ENCODE results near the gene APOBEC3H. TPM values are rescaled to one million over a fixed set of nuclear protein-coding genes. Genes with fewer than 3 reads are reported as not detected.
"Not testable (repeated sequence)": the region's sequence is repeated elsewhere in the genome, so short reads cannot be mapped to it uniquely, and the experiment has no call there.

The APOBEC3H gene
- total and polyA plus RNA-seq, 4 donors: 0.41 TPM; not detected in 3

- Histone ChIP-seq H3K27ac (ENCODE audit: low read depth, low read length) (no peak overlapping the region), H3K27me3 (ENCODE audit: control insufficient read depth, insufficient read depth, low read length) (peaks cover 2% of the 10 kb centered on the region), H3K4me3 (ENCODE audit: low read depth, low read length) (no peak overlapping the region), H3K9me3 (ENCODE audit: control insufficient read depth, insufficient read depth, low read length) (no peaks in the 10 kb centered on the region), H3K36me3 (ENCODE audit: control insufficient read depth, insufficient read depth, low read length) (no peaks in the 10 kb centered on the region), H3K4me1 (ENCODE audit: control insufficient read depth, insufficient read depth, low read length) (no peaks in the 10 kb centered on the region)
- DNase-seq (ENCODE audit: low read depth in 4 of 6, low spot score in 6 of 6): no peak
- WGBS (ENCODE audit: insufficient coverage): 88% methylated on average over 6 of the region's 7 CpGs
These were observed 26.9 kb upstream of the APOBEC3H start for GRCh38 chr22:39070186-39070585.

GRCh38 chr22:39072581-39072981 is 24.5 kb upstream of the APOBEC3H start:
- H3K9me3 ChIP-seq (ENCODE audit: control insufficient read depth, insufficient read depth, low read length); DNase-seq (ENCODE audit: low read depth in 4 of 6, low spot score in 6 of 6); H3K4me3 ChIP-seq (ENCODE audit: low read depth, low read length); H3K27ac ChIP-seq (ENCODE audit: low read depth, low read length); H3K36me3 ChIP-seq (ENCODE audit: control insufficient read depth, insufficient read depth, low read length); H3K27me3 ChIP-seq (ENCODE audit: control insufficient read depth, insufficient read depth, low read length); H3K4me1 ChIP-seq (ENCODE audit: control insufficient read depth, insufficient read depth, low read length): not testable (repeated sequence)
- WGBS (ENCODE audit: insufficient coverage): 89% methylated on average over 6 of the region's 7 CpGs

DNA sequence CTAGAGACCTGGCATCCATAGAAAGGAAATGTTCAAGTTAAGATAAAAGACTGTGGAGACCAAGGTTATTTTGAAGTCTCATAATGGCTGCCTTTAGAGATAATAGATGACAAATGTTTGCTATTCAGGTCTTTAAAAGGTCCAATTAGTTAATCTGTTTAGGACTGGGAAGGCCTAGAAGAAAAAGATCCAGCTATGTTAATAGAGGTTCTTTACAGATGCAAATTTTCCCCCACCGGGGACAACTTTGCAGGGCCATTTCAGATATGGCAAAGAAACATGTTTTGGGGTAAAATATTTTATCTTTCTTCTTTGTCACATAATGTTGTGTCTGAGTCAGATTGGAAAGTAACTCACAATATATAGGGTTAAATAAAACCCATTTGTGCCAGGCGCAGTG is 23.1 kb upstream of the APOBEC3H start:
- no peak overlapping the region for H3K27ac ChIP-seq (ENCODE audit: low read depth, low read length)
- H3K4me1 ChIP-seq (ENCODE audit: control insufficient read depth, insufficient read depth, low read length): peaks cover 6% of the 10 kb centered on the region
- H3K27me3 ChIP-seq (ENCODE audit: control insufficient read depth, insufficient read depth, low read length): peaks cover 2% of the 10 kb centered on the region
- H3K4me3 ChIP-seq (ENCODE audit: low read depth, low read length): no peak overlapping the region
- H3K36me3 ChIP-seq (ENCODE audit: control insufficient read depth, insufficient read depth, low read length): no peaks in the 10 kb centered on the region
- peak in 1 of 6 donors; percentile 13 for DNase-seq (ENCODE audit: low read depth in 4 of 6, low spot score in 6 of 6)
- H3K9me3 ChIP-seq (ENCODE audit: control insufficient read depth, insufficient read depth, low read length): no peaks in the 10 kb centered on the region
- WGBS (ENCODE audit: insufficient coverage): no CpG with 5 or more reads among the region's 2 CpGs

DNA sequence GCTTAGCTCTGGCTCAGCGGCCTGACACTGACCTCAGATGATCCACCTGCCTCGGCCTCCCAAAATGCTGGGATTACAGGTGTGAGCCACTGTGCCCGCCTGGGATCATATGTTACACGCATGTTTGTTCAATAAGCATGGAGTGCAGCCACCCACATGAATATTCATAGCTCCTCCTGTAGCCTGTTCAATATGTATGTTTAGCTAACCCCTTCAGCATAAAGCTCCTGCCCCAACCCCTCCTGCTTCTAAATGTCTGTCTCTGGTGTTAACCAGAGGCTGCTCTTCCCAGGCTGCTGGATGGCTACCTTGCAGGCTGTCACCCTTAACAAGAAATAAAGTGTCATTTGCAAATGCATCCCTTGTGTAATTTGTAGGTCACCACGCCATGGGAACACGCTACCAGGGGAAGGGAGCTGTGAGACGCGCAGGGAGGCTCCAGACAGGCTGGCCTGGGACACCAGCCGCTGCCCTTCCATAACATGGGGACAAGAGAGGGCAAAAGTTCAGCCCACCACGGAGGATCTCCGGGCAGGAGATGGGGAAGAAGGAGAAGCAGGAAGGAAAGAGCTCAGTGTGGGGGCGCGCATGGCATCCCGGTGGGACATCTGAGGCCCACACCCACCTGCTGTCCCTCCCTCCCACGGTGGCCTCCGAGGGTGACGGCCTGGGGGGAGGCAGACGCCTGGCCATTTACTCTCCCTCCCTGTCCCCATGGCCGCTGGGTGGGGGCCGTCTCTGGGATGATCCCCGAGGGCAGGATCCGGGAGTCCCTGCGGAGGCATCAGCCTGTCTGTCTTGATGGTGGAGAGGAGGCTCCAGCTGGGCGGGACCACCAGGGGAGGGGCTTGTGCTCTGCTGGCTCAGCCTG is 20.7 kb upstream of the APOBEC3H start:
- not testable (repeated sequence) for H3K4me3 ChIP-seq (ENCODE audit: low read depth, low read length); H3K4me1 ChIP-seq (ENCODE audit: control insufficient read depth, insufficient read depth, low read length); H3K9me3 ChIP-seq (ENCODE audit: control insufficient read depth, insufficient read depth, low read length); H3K27ac ChIP-seq (ENCODE audit: low read depth, low read length); H3K27me3 ChIP-seq (ENCODE audit: control insufficient read depth, insufficient read depth, low read length); DNase-seq (ENCODE audit: low read depth in 4 of 6, low spot score in 6 of 6); H3K36me3 ChIP-seq (ENCODE audit: control insufficient read depth, insufficient read depth, low read length)
- 45% methylated on average over 9 of the region's 24 CpGs for WGBS (ENCODE audit: insufficient coverage)

DNA sequence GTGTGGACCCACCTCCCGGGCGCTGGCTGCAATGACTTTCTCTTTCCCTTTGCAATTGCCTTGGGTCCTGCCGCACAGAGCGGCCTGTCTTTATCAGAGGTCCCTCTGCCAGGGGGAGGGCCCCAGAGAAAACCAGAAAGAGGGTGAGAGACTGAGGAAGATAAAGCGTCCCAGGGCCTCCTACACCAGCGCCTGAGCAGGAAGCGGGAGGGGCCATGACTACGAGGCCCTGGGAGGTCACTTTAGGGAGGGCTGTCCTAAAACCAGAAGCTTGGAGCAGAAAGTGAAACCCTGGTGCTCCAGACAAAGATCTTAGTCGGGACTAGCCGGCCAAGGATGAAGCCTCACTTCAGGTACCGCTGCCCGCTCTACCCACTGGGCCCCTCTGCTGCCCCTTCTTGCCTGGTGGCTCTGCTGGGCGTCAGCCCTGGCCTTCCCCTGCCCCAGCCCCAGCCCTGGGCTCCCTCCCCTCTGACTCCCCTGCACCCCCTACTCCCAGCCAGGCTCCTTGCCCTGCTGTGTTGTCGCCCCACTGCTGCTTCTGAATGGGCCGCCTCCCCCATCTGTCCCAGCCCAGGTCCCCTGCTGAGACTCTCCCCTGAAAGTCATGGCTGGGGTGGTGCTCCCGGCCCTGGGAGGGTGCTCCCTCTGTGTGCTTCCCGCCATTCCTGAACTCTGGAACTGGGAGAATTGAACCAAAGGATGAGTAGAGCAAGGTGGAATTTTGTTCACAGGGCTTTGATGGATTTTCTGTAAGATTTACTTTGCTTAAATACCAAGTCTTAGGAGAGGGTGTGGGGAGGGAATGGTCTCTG is 19.8 kb upstream of the APOBEC3H start, which contains the start of gene APOBEC3G:
TSS of gene APOBEC3G (plus strand) at position 250 of the 815 bp plus-strand sequence. CDS start at position 337, 87 bp downstream.
- WGBS (ENCODE audit: insufficient coverage): 32% methylated on average over 10 of the region's 17 CpGs
- not testable (repeated sequence) for H3K36me3 ChIP-seq (ENCODE audit: control insufficient read depth, insufficient read depth, low read length); H3K4me1 ChIP-seq (ENCODE audit: control insufficient read depth, insufficient read depth, low read length); H3K27me3 ChIP-seq (ENCODE audit: control insufficient read depth, insufficient read depth, low read length); H3K9me3 ChIP-seq (ENCODE audit: control insufficient read depth, insufficient read depth, low read length); H3K27ac ChIP-seq (ENCODE audit: low read depth, low read length); DNase-seq (ENCODE audit: low read depth in 4 of 6, low spot score in 6 of 6)
- H3K4me3 ChIP-seq (ENCODE audit: low read depth, low read length): peak within 1 kb of the TSS; percentile 27

DNA sequence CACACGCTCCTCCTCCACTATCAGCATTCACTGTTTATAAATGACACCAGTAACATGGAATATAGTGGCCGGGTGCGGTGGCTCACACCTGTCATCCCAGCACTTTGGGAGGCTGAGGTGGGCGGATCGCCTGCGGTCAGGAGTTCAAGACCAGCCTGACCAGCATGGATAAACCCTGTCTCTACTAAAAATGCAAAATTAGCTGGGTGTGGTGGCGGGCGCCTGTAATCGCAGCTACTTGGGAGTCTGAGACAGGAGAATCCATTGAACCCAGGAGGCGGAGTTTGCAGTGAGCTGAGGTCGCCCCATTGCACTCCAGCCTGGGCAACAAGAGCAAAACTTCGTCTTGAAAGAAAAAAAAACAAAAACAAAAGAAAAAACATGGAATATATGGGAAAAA is 19.1 kb upstream of the APOBEC3H start:
- not testable (repeated sequence) for H3K9me3 ChIP-seq (ENCODE audit: control insufficient read depth, insufficient read depth, low read length); H3K27me3 ChIP-seq (ENCODE audit: control insufficient read depth, insufficient read depth, low read length); H3K36me3 ChIP-seq (ENCODE audit: control insufficient read depth, insufficient read depth, low read length); H3K27ac ChIP-seq (ENCODE audit: low read depth, low read length); DNase-seq (ENCODE audit: low read depth in 4 of 6, low spot score in 6 of 6); H3K4me1 ChIP-seq (ENCODE audit: control insufficient read depth, insufficient read depth, low read length); H3K4me3 ChIP-seq (ENCODE audit: low read depth, low read length)
- WGBS (ENCODE audit: insufficient coverage): 86% methylated on average over 10 of the region's 12 CpGs

DNA sequence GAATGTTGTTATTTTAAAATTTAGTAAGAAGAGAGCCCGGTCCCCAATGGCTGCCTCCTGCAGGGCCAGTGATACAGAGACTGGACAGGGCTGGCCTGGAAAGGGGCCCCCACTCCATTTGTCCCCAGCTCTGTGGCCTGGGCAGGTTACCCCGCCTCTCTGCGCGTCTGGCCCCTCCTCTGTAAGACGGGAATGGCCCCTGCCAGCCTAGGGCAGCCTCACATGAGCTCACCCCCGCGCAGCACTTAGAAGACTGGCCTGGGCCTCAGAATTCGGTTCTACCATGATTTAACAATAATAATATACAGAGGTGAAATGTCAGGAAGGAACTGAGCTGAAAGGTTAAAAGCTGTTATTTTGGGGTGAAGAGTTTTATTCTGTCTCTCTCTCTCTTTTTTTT is 18.7 kb upstream of the APOBEC3H start:
- no peak for DNase-seq (ENCODE audit: low read depth in 4 of 6, low spot score in 6 of 6)
- Histone ChIP-seq H3K36me3 (ENCODE audit: control insufficient read depth, insufficient read depth, low read length) (no peaks in the 10 kb centered on the region), H3K9me3 (ENCODE audit: control insufficient read depth, insufficient read depth, low read length) (no peaks in the 10 kb centered on the region), H3K4me1 (ENCODE audit: control insufficient read depth, insufficient read depth, low read length) (peaks cover 9% of the 10 kb centered on the region), H3K4me3 (ENCODE audit: low read depth, low read length) (no peak overlapping the region), H3K27ac (ENCODE audit: low read depth, low read length) (no peak overlapping the region), H3K27me3 (ENCODE audit: control insufficient read depth, insufficient read depth, low read length) (no peaks in the 10 kb centered on the region)
- 100% methylated on average over 1 of the region's 8 CpGs for WGBS (ENCODE audit: insufficient coverage)

DNA sequence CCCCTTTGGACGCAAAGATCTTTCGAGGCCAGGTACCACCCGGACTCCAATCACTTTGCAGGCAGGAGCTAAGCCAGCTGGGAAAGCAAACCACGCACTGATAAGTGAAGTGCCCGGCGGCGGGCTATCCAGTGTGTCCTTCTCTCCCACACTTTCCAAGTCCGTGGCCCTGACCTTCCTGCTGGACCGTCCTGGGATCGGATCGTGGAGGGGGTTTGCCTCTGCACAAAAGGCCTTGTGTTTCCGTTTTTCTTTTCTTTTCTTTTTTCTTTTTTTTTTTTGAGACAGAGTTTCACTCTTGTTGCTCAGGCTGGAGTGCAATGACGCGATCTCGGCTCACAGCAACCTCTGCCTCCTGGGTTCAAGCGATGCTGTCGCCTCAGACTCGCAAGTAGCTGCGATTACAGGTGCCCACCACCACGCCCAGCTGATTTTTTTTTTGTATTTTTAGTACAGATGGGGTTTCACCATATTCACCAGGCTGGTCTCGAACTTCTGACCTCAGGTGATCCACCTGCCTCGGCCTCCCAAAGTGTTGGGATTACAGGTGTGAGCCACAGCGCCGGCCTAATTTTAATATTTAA is 17.9 kb upstream of the APOBEC3H start:
- H3K9me3 ChIP-seq (ENCODE audit: control insufficient read depth, insufficient read depth, low read length); DNase-seq (ENCODE audit: low read depth in 4 of 6, low spot score in 6 of 6); H3K27ac ChIP-seq (ENCODE audit: low read depth, low read length); H3K36me3 ChIP-seq (ENCODE audit: control insufficient read depth, insufficient read depth, low read length); H3K4me1 ChIP-seq (ENCODE audit: control insufficient read depth, insufficient read depth, low read length); H3K27me3 ChIP-seq (ENCODE audit: control insufficient read depth, insufficient read depth, low read length); H3K4me3 ChIP-seq (ENCODE audit: low read depth, low read length): not testable (repeated sequence)
- WGBS (ENCODE audit: insufficient coverage): 70% methylated on average over 2 of the region's 24 CpGs

- no peaks in the 10 kb centered on the region for H3K27me3 ChIP-seq (ENCODE audit: control insufficient read depth, insufficient read depth, low read length)
- WGBS (ENCODE audit: insufficient coverage): 72% methylated on average over 7 of the region's 9 CpGs
- no peaks in the 10 kb centered on the region for H3K9me3 ChIP-seq (ENCODE audit: control insufficient read depth, insufficient read depth, low read length)
- H3K36me3 ChIP-seq (ENCODE audit: control insufficient read depth, insufficient read depth, low read length): no peaks in the 10 kb centered on the region
- no peak for DNase-seq (ENCODE audit: low read depth in 4 of 6, low spot score in 6 of 6)
- no peak overlapping the region for H3K27ac ChIP-seq (ENCODE audit: low read depth, low read length)
- H3K4me1 ChIP-seq (ENCODE audit: control insufficient read depth, insufficient read depth, low read length): peaks cover 9% of the 10 kb centered on the region
- H3K4me3 ChIP-seq (ENCODE audit: low read depth, low read length): no peak overlapping the region
These were observed 16.8 kb upstream of the APOBEC3H start for GRCh38 chr22:39080052-39080762.

All from spinal cord (tissue), 10 donors.